ENCODE measurements around the gene ACAD9. TPM values are rescaled to one million over a fixed set of nuclear protein-coding genes. Genes with fewer than 3 reads are reported as not detected.

ACAD9 gene
- total and polyA plus RNA-seq, 10 of the 15 experiments (the other 5 are each of a cell fraction or from before 2014, with no cell fraction given), result 12.7 to 63.1 (median 43.7) TPM

GRCh38 chr3:128848936-128849335 is 30.5 kb upstream of the ACAD9 start:
- Histone ChIP-seq H3K9me3 (replicated peaks; ENCODE audit: control insufficient read depth, insufficient read depth, low read length) (peaks cover 3% of the 10 kb centered on the region; the same call in 2 of the 3 replicates), H3K27ac (ENCODE audit: control insufficient read depth, insufficient read depth) (no peak overlapping the region), H3K4me2 (ENCODE audit: control insufficient read depth, insufficient read depth) (no peak overlapping the region), H3K4me3 (no peak overlapping the region), H3K9ac (ENCODE audit: control insufficient read depth, insufficient read depth, low read length) (no peak overlapping the region), H3K4me1 (ENCODE audit: control insufficient read depth, insufficient read depth, low read length) (peaks cover 4% of the 10 kb centered on the region), H3K36me3 (ENCODE audit: control insufficient read depth in 2 of 2, insufficient read depth in 2 of 2, low read length in 1 of 2) (no peaks in the 10 kb centered on the region), H3K79me2 (ENCODE audit: control insufficient read depth, insufficient read depth, low read length) (no peaks in the 10 kb centered on the region), H4K20me1 (ENCODE audit: control insufficient read depth, insufficient read depth) (no peaks in the 10 kb centered on the region), H2AFZ (ENCODE audit: control insufficient read depth, low read depth, low read length) (no peak overlapping the region), H3K27me3 (replicated peaks in 1 of 2; ENCODE audit: control insufficient read depth in 2 of 2, insufficient read depth in 2 of 2, low read length in 1 of 2) (no peaks in the 10 kb centered on the region)
- no peak for FAIRE-seq
- 51% methylated on average over 13 of the region's 13 CpGs for WGBS (ENCODE audit: insufficient coverage, insufficient replicate concordance, low lambda C conversion rate, missing lambda C conversion rate)
- ChIA-PET POLR2A (no interaction called here), CTCF (interaction anchor here (1.9 kb wide), 1 partner anchor 15 kb away, joined by 4 read pairs; no protein-coding TSS in a partner anchor), SMC1A (ENCODE audit: uncharacterized antibody, unreplicated experiment) (no interaction called here), RAD21 (ENCODE audit: unreplicated experiment) (no interaction called here)
- BruUV-seq (replicated peaks), result no TSS peak
- no peak for ATAC-seq
- in situ Hi-C loops (cut with MboI), result no loop called here
- intact Hi-C loops (cut with micrococcal nuclease; ENCODE audit: unreplicated experiment), result no loop called here
- no peak for DNase-seq (ENCODE audit: low read depth, low spot score)
- no peak for TF ChIP-seq ATF7 (IDR thresholded peaks at IDR 0.05; ENCODE audit: low read depth)
- TF ChIP-seq ATF3 (IDR thresholded peaks at IDR 0.05; ENCODE audit: borderline replicate concordance, extremely low read depth, low read depth, low read length), result no peak
- TF ChIP-seq RCOR1 (conservative IDR thresholded peaks at IDR 0.05; ENCODE audit: low read depth, low read length), result no peak
- TF ChIP-seq IKZF2 (IDR thresholded peaks at IDR 0.05), result no peak
- TF ChIP-seq POU2F2 (IDR thresholded peaks at IDR 0.05; ENCODE audit: borderline replicate concordance, low read depth, low read length), result no peak
- TF ChIP-seq BHLHE40 (IDR thresholded peaks at IDR 0.05; ENCODE audit: borderline replicate concordance in 1 of 2, low read depth in 2 of 2, low read length in 1 of 2), result no peak
- TF ChIP-seq RFX5 (IDR thresholded peaks at IDR 0.05; ENCODE audit: low read depth, low read length), result no peak
- no peak for TF ChIP-seq SREBF2 (IDR thresholded peaks at IDR 0.05; ENCODE audit: low read length)
- TF ChIP-seq GATAD2B (conservative IDR thresholded peaks at IDR 0.05; ENCODE audit: low read depth), result no peak
- TF ChIP-seq EP300 (IDR thresholded peaks at IDR 0.05; ENCODE audit: borderline replicate concordance in 1 of 2, control insufficient read depth in 1 of 2, low read depth in 2 of 2, low read length in 2 of 2), result no peak
- no peak for TF ChIP-seq CHD1 (IDR thresholded peaks at IDR 0.05; ENCODE audit: low read depth, low read length)
- no peak for TF ChIP-seq ESRRA (IDR thresholded peaks at IDR 0.05; ENCODE audit: low read length)
- no peak for TF ChIP-seq STAT1 (conservative IDR thresholded peaks at IDR 0.05)
- TF ChIP-seq ZNF207 (IDR thresholded peaks at IDR 0.05; ENCODE audit: borderline replicate concordance), result no peak
- no peak for TF ChIP-seq RELA (IDR thresholded peaks at IDR 0.05; ENCODE audit: borderline replicate concordance, partially characterized antibody)

All from GM12878 (cell line).